Measurements from ENCODE around the gene CCDC88C.

The CCDC88C gene

DNA sequence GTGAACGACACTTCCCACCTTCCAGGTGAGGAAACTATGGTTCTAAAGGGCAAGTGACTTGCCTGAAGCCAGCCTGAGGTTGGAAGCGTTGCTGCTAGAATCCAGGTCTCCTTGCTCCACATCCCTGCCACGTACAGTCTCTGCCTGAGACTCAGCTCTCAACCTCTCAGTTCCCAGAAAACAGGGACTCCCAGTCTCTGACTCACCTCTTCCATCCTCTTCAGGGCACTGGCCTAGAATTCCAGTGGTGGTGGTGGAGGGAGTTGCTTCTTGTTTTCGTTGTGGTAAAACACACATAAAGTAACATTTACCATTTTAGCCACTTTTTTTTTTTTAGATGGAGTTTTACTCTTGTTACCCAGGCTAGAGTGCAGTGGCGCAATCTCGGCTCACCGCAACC is 180.4 kb downstream of the CCDC88C start:
- no peak for TF ChIP-seq CTCF (IDR thresholded peaks at IDR 0.05; ENCODE audit: low read depth, low read length, missing control alignments)
- no peak overlapping the region for H3K4me3 ChIP-seq (ENCODE audit: low read depth, low read length)
- no peak for DNase-seq (ENCODE audit: low read depth)

- no peak for DNase-seq (ENCODE audit: low read depth)
- TF ChIP-seq CTCF (IDR thresholded peaks at IDR 0.05; ENCODE audit: low read depth, low read length, missing control alignments): no peak
- no peak overlapping the region for H3K4me3 ChIP-seq (ENCODE audit: low read depth, low read length)
These were observed 181.8 kb downstream of the CCDC88C start for GRCh38 chr14:91235841-91236240.

- H3K4me3 ChIP-seq (ENCODE audit: low read depth, low read length): no peak overlapping the region
- TF ChIP-seq CTCF (IDR thresholded peaks at IDR 0.05; ENCODE audit: low read depth, low read length, missing control alignments): no peak
- DNase-seq (ENCODE audit: low read depth): no peak
These were observed 182.9 kb downstream of the CCDC88C start for GRCh38 chr14:91234791-91235114.

GRCh38 chr14:91233936-91234790 is 183.5 kb downstream of the CCDC88C start:
- H3K4me3 ChIP-seq (ENCODE audit: low read depth, low read length): no peak overlapping the region
- no peak for TF ChIP-seq CTCF (IDR thresholded peaks at IDR 0.05; ENCODE audit: low read depth, low read length, missing control alignments)
- DNase-seq (ENCODE audit: low read depth): no peak

- no peak overlapping the region for H3K4me3 ChIP-seq (ENCODE audit: low read depth, low read length)
- no peak for DNase-seq (ENCODE audit: low read depth)
- TF ChIP-seq CTCF (IDR thresholded peaks at IDR 0.05; ENCODE audit: low read depth, low read length, missing control alignments): no peak
These were observed 185.0 kb downstream of the CCDC88C start for GRCh38 chr14:91232603-91233002.

DNA sequence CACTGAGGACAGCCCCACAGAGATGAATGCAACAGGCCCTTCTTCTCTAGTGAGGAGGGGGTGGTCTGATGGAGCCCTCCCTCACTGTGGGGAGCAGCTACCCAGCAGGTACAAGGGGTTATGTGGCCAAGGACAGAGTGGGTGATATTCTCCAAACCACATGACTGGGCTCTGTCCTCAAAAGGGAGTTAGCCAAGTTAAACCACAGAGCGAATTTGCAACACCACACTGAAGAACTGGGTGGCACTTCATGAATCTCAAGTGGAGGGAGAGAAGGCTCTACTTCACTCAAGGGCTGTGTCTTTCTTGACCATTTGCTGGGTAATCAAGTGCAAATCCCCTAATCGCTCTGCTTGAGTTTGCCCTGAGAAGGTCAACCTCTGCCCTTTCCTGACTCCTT is 185.6 kb downstream of the CCDC88C start:
- H3K4me3 ChIP-seq (ENCODE audit: low read depth, low read length): no peak overlapping the region
- no peak for DNase-seq (ENCODE audit: low read depth)
- no peak for TF ChIP-seq CTCF (IDR thresholded peaks at IDR 0.05; ENCODE audit: low read depth, low read length, missing control alignments)

DNA sequence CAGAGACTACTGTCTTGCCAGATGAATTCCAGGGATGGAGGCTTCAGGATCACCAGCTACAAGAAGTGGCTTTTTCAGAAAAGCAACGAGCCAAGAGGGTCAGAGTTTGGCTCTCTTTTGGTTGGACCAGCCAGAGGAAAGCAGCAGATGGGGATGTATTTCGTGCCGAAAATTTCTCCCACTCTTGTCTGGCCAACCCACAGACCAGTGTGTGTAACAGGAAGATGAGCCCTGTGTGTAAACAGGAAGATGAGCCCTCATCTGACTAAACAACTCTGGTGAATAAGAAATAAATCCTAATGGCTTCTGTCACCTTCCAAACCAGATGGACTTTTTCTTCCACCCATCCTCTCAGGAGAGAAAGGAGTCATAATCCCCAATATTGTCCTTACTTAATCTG is 186.2 kb downstream of the CCDC88C start:
- DNase-seq (ENCODE audit: low read depth): no peak
- H3K4me3 ChIP-seq (ENCODE audit: low read depth, low read length): no peak overlapping the region
- TF ChIP-seq CTCF (IDR thresholded peaks at IDR 0.05; ENCODE audit: low read depth, low read length, missing control alignments): no peak
